Stomach (tissue), 4 donors: ENCODE data around the gene CCNYL1.

ENCODE experiments used
- POLR2A ChIP-seq, 4 donors: fragments of 450-650 bp; IDR thresholded peaks; one replicate each; pipeline ENCODE4 v1.6.1; 2016; ENCODE audit warnings: antibody characterized with exemption in 4 of 4, control low read depth in 2 of 4, mild to moderate bottlenecking in 1 of 4, moderate library complexity in 1 of 4
- TF ChIP-seq, protein P1 (sequence below), 7 experiments: fragments of 450-650 bp in 4 of 7; fragments of 200-600 bp in 3 of 7; sonication (generic) in 3 of 7; IDR thresholded peaks; one replicate each; pipeline ENCODE4 v1.5.1; 2016 to 2019; ENCODE audit warnings: antibody characterized with exemption in 7 of 7, control low read depth in 2 of 7, mild to moderate bottlenecking in 1 of 7

DNA sequence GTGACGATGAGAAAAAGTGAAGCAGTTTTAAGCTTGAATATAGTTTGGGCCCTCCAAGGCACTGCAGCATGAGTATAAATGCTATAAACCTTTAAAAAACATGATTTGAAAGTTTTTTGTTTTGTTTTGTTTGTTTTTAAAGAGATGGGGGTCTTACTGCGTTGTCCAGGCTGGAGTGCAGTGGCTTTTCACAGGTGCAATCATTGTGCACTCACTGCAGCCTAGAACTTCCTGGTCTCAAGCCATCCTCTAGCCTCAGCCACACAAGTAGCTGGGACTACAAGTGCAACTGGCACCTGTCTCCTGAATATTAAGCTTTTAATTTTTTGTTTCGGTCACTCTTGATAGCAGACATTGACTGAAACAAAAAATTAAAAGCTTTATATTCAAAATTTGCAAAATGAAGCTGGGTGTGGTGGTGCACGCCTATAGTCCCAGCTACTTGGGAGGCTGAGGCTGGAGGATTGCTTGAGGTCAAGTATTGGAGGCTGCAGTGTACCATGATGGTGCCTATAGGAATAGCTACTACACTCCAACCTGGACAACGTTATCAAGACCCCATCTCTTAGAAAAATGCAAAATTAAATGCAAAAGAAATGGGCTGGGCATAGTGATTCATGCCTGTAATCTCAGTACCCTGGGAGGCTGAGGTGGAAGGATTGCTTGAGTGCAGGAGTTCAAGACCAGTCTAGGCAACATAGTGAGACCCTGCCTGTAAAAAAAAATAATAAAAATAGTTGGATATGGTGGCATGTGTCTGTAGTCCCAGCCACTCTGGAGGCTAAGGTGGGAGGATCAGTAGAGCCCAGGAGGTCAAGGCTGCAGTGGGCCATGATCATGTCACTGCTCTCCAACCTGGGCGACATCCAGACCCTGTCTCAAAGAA, 43.3 kb downstream of the CCNYL1 start:
- TF ChIP-seq, protein P1, sequence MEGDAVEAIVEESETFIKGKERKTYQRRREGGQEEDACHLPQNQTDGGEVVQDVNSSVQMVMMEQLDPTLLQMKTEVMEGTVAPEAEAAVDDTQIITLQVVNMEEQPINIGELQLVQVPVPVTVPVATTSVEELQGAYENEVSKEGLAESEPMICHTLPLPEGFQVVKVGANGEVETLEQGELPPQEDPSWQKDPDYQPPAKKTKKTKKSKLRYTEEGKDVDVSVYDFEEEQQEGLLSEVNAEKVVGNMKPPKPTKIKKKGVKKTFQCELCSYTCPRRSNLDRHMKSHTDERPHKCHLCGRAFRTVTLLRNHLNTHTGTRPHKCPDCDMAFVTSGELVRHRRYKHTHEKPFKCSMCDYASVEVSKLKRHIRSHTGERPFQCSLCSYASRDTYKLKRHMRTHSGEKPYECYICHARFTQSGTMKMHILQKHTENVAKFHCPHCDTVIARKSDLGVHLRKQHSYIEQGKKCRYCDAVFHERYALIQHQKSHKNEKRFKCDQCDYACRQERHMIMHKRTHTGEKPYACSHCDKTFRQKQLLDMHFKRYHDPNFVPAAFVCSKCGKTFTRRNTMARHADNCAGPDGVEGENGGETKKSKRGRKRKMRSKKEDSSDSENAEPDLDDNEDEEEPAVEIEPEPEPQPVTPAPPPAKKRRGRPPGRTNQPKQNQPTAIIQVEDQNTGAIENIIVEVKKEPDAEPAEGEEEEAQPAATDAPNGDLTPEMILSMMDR (IDR thresholded peaks at IDR 0.05): no peak
- no peak for TF ChIP-seq POLR2A (IDR thresholded peaks at IDR 0.05)
